Psoas muscle (tissue), 8 donors: ENCODE data around the gene LHX8. TPM values are rescaled to one million over a fixed set of nuclear protein-coding genes. Genes with fewer than 3 reads are reported as not detected.

ENCODE experiments used
- ATAC-seq, 4 donors: fragments of 200-7000 bp; cut with Tn5 transposase; one replicate each; pipeline ENCODE4 v1.9.1; 2020; ENCODE audit warnings: moderate library complexity in 3 of 4, mild to moderate bottlenecking in 2 of 4
- DNase-seq, 2 donors: peaks; one replicate each; pipeline ENCODE4 v3.0.0-alpha.2; 2020
- H3K27ac ChIP-seq: fragments of 200-600 bp; one replicate; pipeline ENCODE4 v1.8.0; 2022
- H3K27me3 ChIP-seq, 3 donors: fragments of 200-600 bp in 1 of 3; one replicate each; pipeline versions ENCODE4 v1.6.1 to v1.8.0; 2013 to 2022; ENCODE audit warnings: low read length in 2 of 3, mild to moderate bottlenecking in 2 of 3, moderate library complexity in 1 of 3; ENCODE audit not compliant: insufficient read depth in 3 of 3
- H3K36me3 ChIP-seq, 2 donors: fragments of 200-600 bp in 1 of 2; one replicate each; pipeline versions ENCODE4 v1.6.1 to v1.8.0; 2013 to 2022; ENCODE audit warnings: low read depth in 1 of 2, mild to moderate bottlenecking in 1 of 2, moderate library complexity in 1 of 2; ENCODE audit not compliant: insufficient read depth in 1 of 2
- H3K4me1 ChIP-seq: fragments of 200-600 bp; one replicate; pipeline ENCODE4 v1.8.0; 2022
- H3K4me3 ChIP-seq: fragments of 200-600 bp; one replicate; pipeline ENCODE4 v1.8.0; 2022; ENCODE audit warnings: mild to moderate bottlenecking
- H3K9me3 ChIP-seq: fragments of 200-600 bp; one replicate; pipeline ENCODE4 v1.8.0; 2022
- WGBS, 3 donors: extraction: QIAGEN DNeasy Blood & Tissue Kit; methylation state at CpG; one replicate each; pipeline versions ENCODE4 v1.1.6 to v1.1.7; 2013; 5-methylcytosine and 5-hydroxymethylcytosine counted together
- intact Hi-C, 2 donors: fragments of 100-400 bp; cut with DNase I; formaldehyde crosslinking; loops; one replicate each; pipeline versions ENCODE4 v1.11.0 to v1.14.2; 2022
- polyA plus RNA-seq, 3 donors: library from polyadenylated mRNA; stranded (reverse); fragments of 200-250 nt; gene quantifications; one replicate each; pipeline ENCODE4 v1.2.3, GENCODE V29; 2013
- total RNA-seq, 4 donors: library from RNA; stranded (reverse); fragmentation: NEBNext Ultra II Directional in 2 of 4; extraction: Animal tissue kit (Norgen Biotek cat#: 25700) in 2 of 4; gene quantifications; one replicate each; pipeline versions ENCODE4 v1.2.1 to v1.2.4, GENCODE V29; 2021 to 2023
- TF ChIP-seq, protein P1 (sequence below): fragments of 200-600 bp; IDR thresholded peaks from one replicate; pipeline ENCODE4 v1.8.0; 2022; ENCODE audit warnings: antibody characterized with exemption
- donor health status: healthy with polysubstance abuse.
- donor health status: DM: no; HTN: no; CAD: no; lungs with moderate emphysema.
- donor health status: Bipolar disorder and iron deficiency.
- donor health status: healthy.
- donor health status: DM: yes; HTN: yes; CAD: no.
- donor health status: DM: no; HTN: no; CAD: no.
- donor health status: DM: no; HTN: no; CAD: no.
- donor health status: DM: yes; HTN: yes; CAD: no.

Gene LHX8
- total and polyA plus RNA-seq, 7 donors = not detected

GRCh38 chr1:75159154-75159553 lies 25.0 kb downstream of the LHX8 start:
- Histone ChIP-seq H3K27me3 (no peaks in the 10 kb centered on the region), H3K4me1 (no peaks in the 10 kb centered on the region), H3K36me3 (no peaks in the 10 kb centered on the region), H3K4me3 (no peak overlapping the region), H3K9me3 (no peaks in the 10 kb centered on the region), H3K27ac (no peak overlapping the region)
- ATAC-seq = no peak
- no peak for DNase-seq
- 87 to 91% (median 88%) methylated on average over 3 of the region's 3 CpGs for WGBS, 3 donors
- TF ChIP-seq, protein P1, sequence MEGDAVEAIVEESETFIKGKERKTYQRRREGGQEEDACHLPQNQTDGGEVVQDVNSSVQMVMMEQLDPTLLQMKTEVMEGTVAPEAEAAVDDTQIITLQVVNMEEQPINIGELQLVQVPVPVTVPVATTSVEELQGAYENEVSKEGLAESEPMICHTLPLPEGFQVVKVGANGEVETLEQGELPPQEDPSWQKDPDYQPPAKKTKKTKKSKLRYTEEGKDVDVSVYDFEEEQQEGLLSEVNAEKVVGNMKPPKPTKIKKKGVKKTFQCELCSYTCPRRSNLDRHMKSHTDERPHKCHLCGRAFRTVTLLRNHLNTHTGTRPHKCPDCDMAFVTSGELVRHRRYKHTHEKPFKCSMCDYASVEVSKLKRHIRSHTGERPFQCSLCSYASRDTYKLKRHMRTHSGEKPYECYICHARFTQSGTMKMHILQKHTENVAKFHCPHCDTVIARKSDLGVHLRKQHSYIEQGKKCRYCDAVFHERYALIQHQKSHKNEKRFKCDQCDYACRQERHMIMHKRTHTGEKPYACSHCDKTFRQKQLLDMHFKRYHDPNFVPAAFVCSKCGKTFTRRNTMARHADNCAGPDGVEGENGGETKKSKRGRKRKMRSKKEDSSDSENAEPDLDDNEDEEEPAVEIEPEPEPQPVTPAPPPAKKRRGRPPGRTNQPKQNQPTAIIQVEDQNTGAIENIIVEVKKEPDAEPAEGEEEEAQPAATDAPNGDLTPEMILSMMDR = no peak
- intact Hi-C loops = no loop called here

DNA sequence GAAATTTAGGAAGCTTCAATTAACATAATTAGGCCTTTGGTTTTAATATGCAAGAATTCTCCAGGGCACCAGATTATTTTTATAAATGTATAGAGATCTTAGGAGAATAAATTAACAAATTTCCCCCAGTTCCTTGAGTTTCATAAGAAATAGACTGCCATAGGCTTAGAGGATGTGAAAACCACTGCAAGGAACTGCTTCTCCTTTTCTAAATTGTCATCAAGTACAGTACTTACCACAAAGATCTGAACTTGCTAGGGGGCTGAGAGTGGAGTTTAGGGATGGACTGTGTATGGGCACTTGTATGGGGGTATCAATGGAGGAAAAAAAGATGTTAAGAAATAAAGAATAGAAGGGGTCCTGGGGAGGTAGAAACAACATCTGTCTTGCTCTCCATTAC lies 31.1 kb downstream of the LHX8 start:
- no peaks in the 10 kb centered on the region for H3K36me3 ChIP-seq
- no peak overlapping the region for H3K27ac ChIP-seq
- DNase-seq = no peak
- intact Hi-C loops = no loop called here
- no peak for ATAC-seq
- H3K4me3 ChIP-seq = no peak overlapping the region
- no peaks in the 10 kb centered on the region for H3K27me3 ChIP-seq
- TF ChIP-seq, protein P1 = no peak
- H3K9me3 ChIP-seq = no peaks in the 10 kb centered on the region
- no peaks in the 10 kb centered on the region for H3K4me1 ChIP-seq

GRCh38 chr1:75166821-75167220 lies 32.6 kb downstream of the LHX8 start:
- intact Hi-C loops = no loop called here
- no peaks in the 10 kb centered on the region for H3K9me3 ChIP-seq
- no peak overlapping the region for H3K27ac ChIP-seq
- DNase-seq (no peak), ATAC-seq (no peak)
- H3K4me1 ChIP-seq = no peaks in the 10 kb centered on the region
- no peaks in the 10 kb centered on the region for H3K36me3 ChIP-seq
- WGBS, 3 donors = 64 to 90% (median 78%) methylated on average over 4 of the region's 4 CpGs
- TF ChIP-seq, protein P1 = no peak
- H3K27me3 ChIP-seq = no peaks in the 10 kb centered on the region
- no peak overlapping the region for H3K4me3 ChIP-seq

DNA sequence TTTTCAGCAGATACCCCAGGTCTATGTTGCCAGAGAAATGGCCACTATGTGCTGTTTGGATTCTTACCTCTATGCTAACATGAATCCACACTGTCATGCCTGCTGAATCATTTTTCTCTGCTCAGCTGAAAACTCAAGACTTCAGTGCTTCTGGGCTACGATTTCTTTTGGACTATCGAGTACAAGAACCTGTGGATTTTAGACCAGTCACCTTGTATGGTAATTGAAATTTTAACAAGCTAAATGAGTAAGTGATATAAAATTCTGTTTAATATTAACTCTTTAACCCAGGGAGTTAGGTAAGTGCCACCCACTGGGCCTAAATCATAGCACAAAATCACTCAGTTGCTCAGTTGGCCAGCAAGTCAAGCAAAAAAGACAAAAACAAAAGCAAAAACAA lies 35.8 kb downstream of the LHX8 start:
- no peak for ATAC-seq
- no peak overlapping the region for H3K27ac ChIP-seq
- H3K27me3 ChIP-seq = no peaks in the 10 kb centered on the region
- TF ChIP-seq, protein P1 = no peak
- intact Hi-C loops = no loop called here
- H3K4me1 ChIP-seq = no peaks in the 10 kb centered on the region
- no peak for DNase-seq
- no peaks in the 10 kb centered on the region for H3K36me3 ChIP-seq
- WGBS, 3 donors = 77 to 85% (median 83%) methylated on average over 2 of the region's 2 CpGs
- H3K4me3 ChIP-seq = no peak overlapping the region
- H3K9me3 ChIP-seq = no peaks in the 10 kb centered on the region

- Histone ChIP-seq H3K36me3 (no peaks in the 10 kb centered on the region), H3K4me1 (no peaks in the 10 kb centered on the region), H3K27ac (no peak overlapping the region), H3K27me3 (no peaks in the 10 kb centered on the region), H3K4me3 (no peak overlapping the region), H3K9me3 (no peaks in the 10 kb centered on the region)
- intact Hi-C loops = no loop called here
- TF ChIP-seq, protein P1 = no peak
- ATAC-seq (no peak), DNase-seq (no peak)
- 43 to 53% (median 51%) methylated on average over 2 of the region's 2 CpGs for WGBS, 3 donors
Observed at GRCh38 chr1:75170981-75171380, 36.8 kb downstream of the LHX8 start.
